Measurements from ENCODE around the gene KRT85.

Gene KRT85

GRCh38 chr12:52322069-52322468 lies 45.2 kb downstream of the KRT85 start:
- no peak for DNase-seq
- Histone ChIP-seq H3K27me3 (peaks cover 44% of the 10 kb centered on the region), H3K36me3 (no peaks in the 10 kb centered on the region), H3K4me1 (no peaks in the 10 kb centered on the region), H3K9me3 (no peaks in the 10 kb centered on the region), H3K4me3 (ENCODE audit: low read depth, low read length) (no peak overlapping the region)
- TF ChIP-seq, protein P1, sequence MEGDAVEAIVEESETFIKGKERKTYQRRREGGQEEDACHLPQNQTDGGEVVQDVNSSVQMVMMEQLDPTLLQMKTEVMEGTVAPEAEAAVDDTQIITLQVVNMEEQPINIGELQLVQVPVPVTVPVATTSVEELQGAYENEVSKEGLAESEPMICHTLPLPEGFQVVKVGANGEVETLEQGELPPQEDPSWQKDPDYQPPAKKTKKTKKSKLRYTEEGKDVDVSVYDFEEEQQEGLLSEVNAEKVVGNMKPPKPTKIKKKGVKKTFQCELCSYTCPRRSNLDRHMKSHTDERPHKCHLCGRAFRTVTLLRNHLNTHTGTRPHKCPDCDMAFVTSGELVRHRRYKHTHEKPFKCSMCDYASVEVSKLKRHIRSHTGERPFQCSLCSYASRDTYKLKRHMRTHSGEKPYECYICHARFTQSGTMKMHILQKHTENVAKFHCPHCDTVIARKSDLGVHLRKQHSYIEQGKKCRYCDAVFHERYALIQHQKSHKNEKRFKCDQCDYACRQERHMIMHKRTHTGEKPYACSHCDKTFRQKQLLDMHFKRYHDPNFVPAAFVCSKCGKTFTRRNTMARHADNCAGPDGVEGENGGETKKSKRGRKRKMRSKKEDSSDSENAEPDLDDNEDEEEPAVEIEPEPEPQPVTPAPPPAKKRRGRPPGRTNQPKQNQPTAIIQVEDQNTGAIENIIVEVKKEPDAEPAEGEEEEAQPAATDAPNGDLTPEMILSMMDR (IDR thresholded peaks at IDR 0.05; ENCODE audit: low read depth, low read length): no peak

DNA sequence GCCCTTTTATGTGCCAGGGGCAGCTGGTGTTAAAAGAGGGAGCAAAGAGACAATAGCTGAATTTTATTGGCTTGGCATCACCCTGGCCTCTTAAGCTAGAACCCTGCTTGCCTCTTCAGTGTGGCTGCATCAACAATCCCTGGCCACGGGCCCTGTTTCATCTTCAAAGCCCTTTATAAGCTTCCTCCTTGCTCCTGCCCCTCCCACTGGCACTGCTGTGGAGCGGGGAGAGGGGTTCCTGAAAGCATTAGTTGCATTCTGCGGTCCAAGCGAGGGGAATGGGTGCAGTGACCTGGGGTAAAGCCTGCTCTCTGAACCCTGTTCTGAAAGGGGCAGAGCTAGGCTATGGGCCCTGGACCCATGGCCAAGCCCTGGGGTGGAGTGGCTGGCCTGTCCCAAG lies 45.9 kb downstream of the KRT85 start:
- Histone ChIP-seq H3K9me3 (no peaks in the 10 kb centered on the region), H3K36me3 (no peaks in the 10 kb centered on the region), H3K4me1 (no peaks in the 10 kb centered on the region), H3K27me3 (peaks cover 44% of the 10 kb centered on the region), H3K4me3 (ENCODE audit: low read depth, low read length) (no peak overlapping the region)
- DNase-seq: no peak
- TF ChIP-seq, protein P1 (IDR thresholded peaks at IDR 0.05; ENCODE audit: low read depth, low read length): no peak

DNA sequence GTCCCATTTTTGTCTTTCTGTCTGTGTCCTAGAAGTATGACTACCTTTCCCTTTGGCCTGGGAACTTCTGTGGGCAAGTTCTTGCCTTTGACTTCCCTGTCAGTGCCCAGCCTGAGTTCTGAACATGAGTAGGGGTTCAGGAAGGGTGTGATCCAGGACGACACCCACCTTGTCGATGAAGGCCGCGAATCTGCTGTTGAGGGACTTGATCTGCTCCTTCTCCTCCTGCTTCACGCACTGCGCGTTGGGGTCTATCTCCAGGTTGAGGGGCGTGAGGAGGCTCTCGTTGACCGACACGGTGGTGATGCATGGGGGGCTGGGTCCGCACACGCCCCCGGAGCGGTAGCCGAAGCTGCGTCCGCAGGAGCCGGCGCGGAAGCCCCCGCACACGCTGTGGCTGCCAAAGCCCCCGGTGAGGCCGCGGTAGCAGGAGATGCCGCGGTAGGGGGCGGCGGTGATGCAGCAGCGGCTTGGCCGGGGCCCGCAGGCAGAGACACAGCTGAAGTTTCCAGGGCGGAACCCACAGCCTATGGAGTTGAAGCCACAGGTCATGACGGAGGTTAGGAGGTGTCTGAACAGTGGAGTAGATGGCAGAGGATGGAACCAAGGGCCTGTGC lies 46.4 kb downstream of the KRT85 start, which contains the start of gene KRT83:
TSS of gene KRT83 (minus strand) at position 615 of the 617 bp plus-strand sequence. CDS start at position 552, 63 bp downstream.
- DNase-seq: no peak
- no peak within 1 kb of the TSS for H3K4me3 ChIP-seq (ENCODE audit: low read depth, low read length)
- no peaks in the 10 kb centered on the region for H3K36me3 ChIP-seq
- H3K4me1 ChIP-seq: no peaks in the 10 kb centered on the region
- peaks cover 44% of the 10 kb centered on the region for H3K27me3 ChIP-seq
- no peaks in the 10 kb centered on the region for H3K9me3 ChIP-seq
- TF ChIP-seq, protein P1 (IDR thresholded peaks at IDR 0.05; ENCODE audit: low read depth, low read length): no peak

- no peaks in the 10 kb centered on the region for H3K9me3 ChIP-seq
- H3K36me3 ChIP-seq: no peaks in the 10 kb centered on the region
- no peaks in the 10 kb centered on the region for H3K4me1 ChIP-seq
- no peak for DNase-seq
- TF ChIP-seq, protein P1 (IDR thresholded peaks at IDR 0.05; ENCODE audit: low read depth, low read length): no peak
- peaks cover 51% of the 10 kb centered on the region for H3K27me3 ChIP-seq
- no peak overlapping the region for H3K4me3 ChIP-seq (ENCODE audit: low read depth, low read length)
These were observed 48.2 kb downstream of the KRT85 start for GRCh38 chr12:52319097-52319496.

- Histone ChIP-seq H3K36me3 (no peaks in the 10 kb centered on the region), H3K27me3 (peaks cover 51% of the 10 kb centered on the region), H3K4me1 (no peaks in the 10 kb centered on the region), H3K4me3 (ENCODE audit: low read depth, low read length) (no peak overlapping the region), H3K9me3 (no peaks in the 10 kb centered on the region)
- no peak for DNase-seq
- TF ChIP-seq, protein P1 (IDR thresholded peaks at IDR 0.05; ENCODE audit: low read depth, low read length): no peak
These were observed 48.9 kb downstream of the KRT85 start for GRCh38 chr12:52318241-52318990.

GRCh38 chr12:52317468-52318052 lies 49.7 kb downstream of the KRT85 start:
- no peak overlapping the region for H3K4me3 ChIP-seq (ENCODE audit: low read depth, low read length)
- H3K36me3 ChIP-seq: no peaks in the 10 kb centered on the region
- TF ChIP-seq, protein P1 (IDR thresholded peaks at IDR 0.05; ENCODE audit: low read depth, low read length): no peak
- no peaks in the 10 kb centered on the region for H3K4me1 ChIP-seq
- H3K9me3 ChIP-seq: no peaks in the 10 kb centered on the region
- no peak for DNase-seq
- H3K27me3 ChIP-seq: peaks cover 43% of the 10 kb centered on the region
